H1 (cell line): ENCODE measurements around the gene CYREN. TPM values are rescaled to one million over a fixed set of nuclear protein-coding genes. Genes with fewer than 3 reads are reported as not detected.

Experiments used
- ASH2L ChIP-seq: fragments of 200-600, 300-600 bp; sonication (generic); IDR thresholded peaks from one replicate; pipeline ENCODE4 v1.7.1; 2017; ENCODE audit warnings: low read length
- BACH1 ChIP-seq: IDR thresholded peaks from 2 replicates; pipeline ENCODE4 v1.6.1; 2012; ENCODE audit warnings: low read length, improper control_type of control experiment
- CHD1 ChIP-seq: IDR thresholded peaks from 2 replicates; pipeline ENCODE4 v1.6.1; 2012; ENCODE audit warnings: low read depth, low read length, improper control_type of control experiment
- EZH2 ChIP-seq: fragments of 200-600 bp; sonication (generic); IDR thresholded peaks from 2 replicates; pipeline ENCODE4 v1.7.1; 2012; ENCODE audit warnings: low read depth, mild to moderate bottlenecking, moderate library complexity, low read length, inconsistent platforms; ENCODE audit not compliant: severe bottlenecking
- GTF2F1 ChIP-seq: IDR thresholded peaks from 2 replicates; pipeline ENCODE4 v1.6.1; 2012; ENCODE audit warnings: low read depth, low read length, improper control_type of control experiment, borderline replicate concordance
- HDAC2 ChIP-seq, 2 experiments: fragments of 300-600 bp in 1 of 2; sonication (generic) in 1 of 2; IDR thresholded peaks; 2 replicates each; pipeline ENCODE4 v1.6.1; 2011 to 2012; ENCODE audit warnings: low read depth in 2 of 2, low read length in 2 of 2, mild to moderate bottlenecking in 2 of 2, moderate library complexity in 2 of 2, borderline replicate concordance in 1 of 2, inconsistent platforms in 1 of 2
- NANOG ChIP-seq: IDR thresholded peaks from 2 replicates; pipeline ENCODE4 v1.6.1; 2011; ENCODE audit warnings: low read length, low read depth, mild to moderate bottlenecking, inconsistent platforms; ENCODE audit not compliant: insufficient read depth, poor library complexity, severe bottlenecking
- PHF8 ChIP-seq: fragments of 200-600 bp; sonication (generic); conservative IDR thresholded peaks from 2 replicates; pipeline ENCODE4 v1.7.1; 2012; ENCODE audit warnings: low read depth, mild to moderate bottlenecking, inconsistent platforms, low read length, moderate library complexity
- POLR2A ChIP-seq, 2 experiments: IDR thresholded peaks; 1 replicate in 1 of 2; 2 replicates in 1 of 2; pipeline ENCODE4 v1.6.1; 2011; ENCODE audit warnings: low read depth in 2 of 2, low read length in 2 of 2, mild to moderate bottlenecking in 2 of 2; ENCODE audit errors: control extremely low read depth in 1 of 2
- POU5F1 ChIP-seq: IDR thresholded peaks from 2 replicates; pipeline ENCODE4 v1.6.1; 2011; ENCODE audit warnings: low read depth, mild to moderate bottlenecking, low read length, moderate library complexity
- RBBP5 ChIP-seq: IDR thresholded peaks from 2 replicates; pipeline ENCODE4 v1.7.1; 2012; ENCODE audit warnings: low read depth, mild to moderate bottlenecking, inconsistent platforms, low read length, moderate library complexity, borderline replicate concordance
- RFX5 ChIP-seq: IDR thresholded peaks from 2 replicates; pipeline ENCODE4 v1.6.1; 2011; ENCODE audit warnings: low read depth, low read length, improper control_type of control experiment, borderline replicate concordance
- SIX5 ChIP-seq: IDR thresholded peaks from 2 replicates; pipeline ENCODE4 v1.6.1; 2011; ENCODE audit warnings: mild to moderate bottlenecking, low read depth, low read length
- TBP ChIP-seq: IDR thresholded peaks from 2 replicates; pipeline ENCODE4 v1.6.1; 2011; ENCODE audit warnings: low read depth, low read length, improper control_type of control experiment
- polyA plus RNA-seq, 7 experiments: library from polyadenylated mRNA; depleted of rRNA in 3 of 7; stranded (reverse) in 5 of 7; unstranded in 2 of 7; fragments of >200 nt in 5 of 7; fragments of 200-250 nt in 2 of 7; gene quantifications; 1 replicate in 5 of 7; 2 replicates in 1 of 7; 4 replicates in 1 of 7; pipeline versions ENCODE4 v1.2.1 to v1.2.3, GENCODE V29; 2011 to 2013; ENCODE audit warnings: missing spikeins in 2 of 7, mixed read lengths in 2 of 7
- total RNA-seq: library from RNA; stranded (reverse); fragmentation: NEBNext Ultra II Directional; extraction: Animal tissue kit (Norgen Biotek cat#: 25700); gene quantifications from 2 replicates; pipeline ENCODE4 v1.2.1, GENCODE V29; 2021
- TF ChIP-seq, protein P1 (sequence below): IDR thresholded peaks from 2 replicates; pipeline ENCODE4 v1.6.1; 2012; ENCODE audit warnings: inconsistent platforms
- TF ChIP-seq, protein P2 (sequence below): IDR thresholded peaks from 2 replicates; pipeline ENCODE4 v1.6.1; 2012; ENCODE audit warnings: low read length, inconsistent platforms
- TF ChIP-seq, protein P3 (sequence below): IDR thresholded peaks from 2 replicates; pipeline ENCODE4 v1.6.1; 2011; ENCODE audit warnings: low read depth, mild to moderate bottlenecking, low read length; ENCODE audit not compliant: insufficient read depth
- TF ChIP-seq, protein P4 (sequence below), 3 experiments: IDR thresholded peaks; 1 replicate in 2 of 3; 2 replicates in 1 of 3; pipeline versions ENCODE4 v1.5.1 to v1.6.1; 2011; ENCODE audit warnings: low read length in 3 of 3, mild to moderate bottlenecking in 3 of 3, inconsistent platforms in 2 of 3, low read depth in 1 of 3, moderate library complexity in 1 of 3; ENCODE audit not compliant: insufficient read depth in 1 of 3; ENCODE audit errors: control extremely low read depth in 1 of 3

The CYREN gene
- total and polyA plus RNA-seq, 2 of the 8 experiments (the other 6 are each of a cell fraction or from before 2014, with no cell fraction given): 25.1 to 46.2 TPM

DNA sequence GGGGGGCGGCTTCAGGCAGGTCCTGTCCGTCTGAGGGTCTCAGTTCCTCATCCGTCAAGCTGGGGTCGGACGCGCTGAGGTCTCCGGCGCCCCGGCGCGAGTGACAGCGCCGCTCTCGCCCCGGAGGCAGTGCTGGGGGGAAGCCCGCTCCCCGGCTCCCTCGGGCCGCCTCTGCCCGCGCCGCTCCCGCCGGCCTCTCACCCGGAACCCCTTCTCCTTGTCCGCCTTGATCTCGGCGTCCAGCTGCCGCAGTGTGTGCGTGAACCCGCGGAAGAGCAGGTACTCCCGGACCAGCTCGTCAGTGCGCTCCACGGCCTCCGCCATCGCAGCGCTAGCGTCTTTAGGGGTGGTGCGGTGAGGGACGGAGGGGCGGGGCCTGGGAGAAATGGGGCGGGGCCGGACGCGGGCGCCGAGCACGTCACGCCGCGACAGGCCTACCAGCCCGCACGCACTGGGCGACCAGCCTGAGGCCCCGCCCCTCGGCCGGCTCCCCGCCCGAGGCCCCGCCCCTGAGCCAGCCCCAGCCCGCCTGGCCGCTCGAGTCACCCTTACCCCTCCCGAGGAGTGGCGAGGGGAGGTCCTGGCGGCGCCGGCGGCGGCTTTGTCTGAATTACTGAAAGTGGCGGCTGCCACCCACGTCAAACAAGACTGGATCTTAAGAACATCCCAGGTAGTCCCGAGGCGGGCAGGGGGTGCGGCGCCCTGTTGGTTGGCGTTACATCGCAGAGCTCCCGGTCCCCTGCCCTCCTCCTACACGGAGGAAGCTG is 40.9 kb upstream of the CYREN start, which contains the start of gene WDR91 (continued):
- TF ChIP-seq, protein P1, sequence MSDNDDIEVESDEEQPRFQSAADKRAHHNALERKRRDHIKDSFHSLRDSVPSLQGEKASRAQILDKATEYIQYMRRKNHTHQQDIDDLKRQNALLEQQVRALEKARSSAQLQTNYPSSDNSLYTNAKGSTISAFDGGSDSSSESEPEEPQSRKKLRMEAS: no peak
- no peak for TF ChIP-seq BACH1
- TF ChIP-seq EZH2: no peak
- TF ChIP-seq NANOG: no peak
- TF ChIP-seq, protein P2, sequence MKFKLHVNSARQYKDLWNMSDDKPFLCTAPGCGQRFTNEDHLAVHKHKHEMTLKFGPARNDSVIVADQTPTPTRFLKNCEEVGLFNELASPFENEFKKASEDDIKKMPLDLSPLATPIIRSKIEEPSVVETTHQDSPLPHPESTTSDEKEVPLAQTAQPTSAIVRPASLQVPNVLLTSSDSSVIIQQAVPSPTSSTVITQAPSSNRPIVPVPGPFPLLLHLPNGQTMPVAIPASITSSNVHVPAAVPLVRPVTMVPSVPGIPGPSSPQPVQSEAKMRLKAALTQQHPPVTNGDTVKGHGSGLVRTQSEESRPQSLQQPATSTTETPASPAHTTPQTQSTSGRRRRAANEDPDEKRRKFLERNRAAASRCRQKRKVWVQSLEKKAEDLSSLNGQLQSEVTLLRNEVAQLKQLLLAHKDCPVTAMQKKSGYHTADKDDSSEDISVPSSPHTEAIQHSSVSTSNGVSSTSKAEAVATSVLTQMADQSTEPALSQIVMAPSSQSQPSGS: no peak
- TF ChIP-seq ASH2L: peak; percentile 84
- TF ChIP-seq POU5F1: no peak
- TF ChIP-seq POLR2A (IDR thresholded peaks at IDR 0.05; ENCODE audit: control extremely low read depth in 1 of 2, low read depth in 2 of 2, low read length in 2 of 2): peak in 1 of 2 experiments; percentile 74; a peak in 2 of 3 replicates
- TF ChIP-seq, protein P3, sequence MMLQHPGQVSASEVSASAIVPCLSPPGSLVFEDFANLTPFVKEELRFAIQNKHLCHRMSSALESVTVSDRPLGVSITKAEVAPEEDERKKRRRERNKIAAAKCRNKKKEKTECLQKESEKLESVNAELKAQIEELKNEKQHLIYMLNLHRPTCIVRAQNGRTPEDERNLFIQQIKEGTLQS: no peak
- TF ChIP-seq RBBP5: peak; percentile 88; the same call in 1 of the 2 replicates
- peak; percentile 61 for TF ChIP-seq PHF8
- no peak for TF ChIP-seq RFX5
- TF ChIP-seq CHD1: no peak
- no peak for TF ChIP-seq GTF2F1
- TF ChIP-seq TBP: peak; percentile 61; the same call in 1 of the 2 replicates
- TF ChIP-seq HDAC2 (IDR thresholded peaks at IDR 0.05; ENCODE audit: borderline replicate concordance in 1 of 2, low read depth in 2 of 2, low read length in 2 of 2): no peak
- TF ChIP-seq, protein P4, sequence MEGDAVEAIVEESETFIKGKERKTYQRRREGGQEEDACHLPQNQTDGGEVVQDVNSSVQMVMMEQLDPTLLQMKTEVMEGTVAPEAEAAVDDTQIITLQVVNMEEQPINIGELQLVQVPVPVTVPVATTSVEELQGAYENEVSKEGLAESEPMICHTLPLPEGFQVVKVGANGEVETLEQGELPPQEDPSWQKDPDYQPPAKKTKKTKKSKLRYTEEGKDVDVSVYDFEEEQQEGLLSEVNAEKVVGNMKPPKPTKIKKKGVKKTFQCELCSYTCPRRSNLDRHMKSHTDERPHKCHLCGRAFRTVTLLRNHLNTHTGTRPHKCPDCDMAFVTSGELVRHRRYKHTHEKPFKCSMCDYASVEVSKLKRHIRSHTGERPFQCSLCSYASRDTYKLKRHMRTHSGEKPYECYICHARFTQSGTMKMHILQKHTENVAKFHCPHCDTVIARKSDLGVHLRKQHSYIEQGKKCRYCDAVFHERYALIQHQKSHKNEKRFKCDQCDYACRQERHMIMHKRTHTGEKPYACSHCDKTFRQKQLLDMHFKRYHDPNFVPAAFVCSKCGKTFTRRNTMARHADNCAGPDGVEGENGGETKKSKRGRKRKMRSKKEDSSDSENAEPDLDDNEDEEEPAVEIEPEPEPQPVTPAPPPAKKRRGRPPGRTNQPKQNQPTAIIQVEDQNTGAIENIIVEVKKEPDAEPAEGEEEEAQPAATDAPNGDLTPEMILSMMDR (IDR thresholded peaks at IDR 0.05; ENCODE audit: control extremely low read depth in 1 of 3, insufficient read depth in 1 of 3, low read depth in 1 of 3, low read length in 3 of 3): no peak
- no peak for TF ChIP-seq SIX5
